ENCODE results near the gene ZBTB20.
"Not testable (repeated sequence)": the region's sequence is repeated elsewhere in the genome, so short reads cannot be mapped to it uniquely, and the experiment has no call there.

Gene ZBTB20

GRCh38 chr3:114714957-114715460 is 432.1 kb downstream of the ZBTB20 start:
- no peak for DNase-seq (ENCODE audit: low spot score)

- DNase-seq (ENCODE audit: low spot score) = no peak
Observed at GRCh38 chr3:114714237-114714636, 432.9 kb downstream of the ZBTB20 start.

- DNase-seq (ENCODE audit: low spot score) = no peak
Observed at GRCh38 chr3:114712728-114713492, 434.2 kb downstream of the ZBTB20 start.

- no peak for DNase-seq (ENCODE audit: low spot score)
Observed at GRCh38 chr3:114711321-114711886, 435.7 kb downstream of the ZBTB20 start.

GRCh38 chr3:114709102-114709501 is 438.0 kb downstream of the ZBTB20 start:
- DNase-seq (ENCODE audit: low spot score) = no peak

GRCh38 chr3:114707252-114707860 is 439.7 kb downstream of the ZBTB20 start:
- no peak for DNase-seq (ENCODE audit: low spot score)

- DNase-seq (ENCODE audit: low spot score) = no peak
Observed at GRCh38 chr3:114706591-114707232, 440.4 kb downstream of the ZBTB20 start.

- no peak for DNase-seq (ENCODE audit: low spot score)
Observed at GRCh38 chr3:114700637-114701234, 446.4 kb downstream of the ZBTB20 start.

GRCh38 chr3:114698146-114699105 is 448.7 kb downstream of the ZBTB20 start:
- no peak for DNase-seq (ENCODE audit: low spot score)

- no peak for DNase-seq (ENCODE audit: low spot score)
Observed at GRCh38 chr3:114697401-114697800, 449.7 kb downstream of the ZBTB20 start.

- no peak for DNase-seq (ENCODE audit: low spot score)
Observed at GRCh38 chr3:114694251-114694650, 452.8 kb downstream of the ZBTB20 start.

- no peak for DNase-seq (ENCODE audit: low spot score)
Observed at GRCh38 chr3:114691871-114692270, 455.2 kb downstream of the ZBTB20 start.

- no peak for DNase-seq (ENCODE audit: low spot score)
Observed at GRCh38 chr3:114690911-114691310, 456.2 kb downstream of the ZBTB20 start.

GRCh38 chr3:114687151-114687550 is 459.9 kb downstream of the ZBTB20 start:
- DNase-seq (ENCODE audit: low spot score) = no peak

GRCh38 chr3:114686621-114687020 is 460.5 kb downstream of the ZBTB20 start:
- DNase-seq (ENCODE audit: low spot score) = no peak

GRCh38 chr3:114685161-114685560 is 461.9 kb downstream of the ZBTB20 start:
- no peak for DNase-seq (ENCODE audit: low spot score)

- no peak for DNase-seq (ENCODE audit: low spot score)
Observed at GRCh38 chr3:114680299-114680698, 466.8 kb downstream of the ZBTB20 start.

GRCh38 chr3:114679773-114680172 is 467.3 kb downstream of the ZBTB20 start:
- not testable (repeated sequence) for DNase-seq (ENCODE audit: low spot score)

GRCh38 chr3:114675104-114675503 is 472.0 kb downstream of the ZBTB20 start:
- no peak for DNase-seq (ENCODE audit: low spot score)

- no peak for DNase-seq (ENCODE audit: low spot score)
Observed at GRCh38 chr3:114674036-114674435, 473.1 kb downstream of the ZBTB20 start.

- no peak for DNase-seq (ENCODE audit: low spot score)
Observed at GRCh38 chr3:114673481-114673880, 473.6 kb downstream of the ZBTB20 start.

Data from CD4-positive, alpha-beta T cell treated with Interleukin-2 at 100 ng/mL for 4 hours (primary cell).